ENCODE measurements around the gene BSCL2. TPM values are rescaled to one million over a fixed set of nuclear protein-coding genes. Genes with fewer than 3 reads are reported as not detected.

Gene BSCL2
- total RNA-seq, 2 donors from 2014 or later = 20.8 to 20.9 TPM

GRCh38 chr11:62727872-62728170 lies 20.6 kb upstream of the BSCL2 start:
- Mint-ChIP-seq H3K36me3 (ENCODE audit: low read depth) (peaks cover 7% of the 10 kb centered on the region), H3K27ac (peak overlapping the region; percentile 98), H3K27me3 (no peaks in the 10 kb centered on the region), H3K4me3 (peak overlapping the region; percentile 96), H3K4me1 (peaks cover 35% of the 10 kb centered on the region)
- no peaks in the 10 kb centered on the region for H3K9me3 ChIP-seq (ENCODE audit: control insufficient read depth, low read length, poor library complexity, severe bottlenecking)
- DNase-seq = peak; percentile 60 to 77 (median 70)
- ATAC-seq = peak; percentile 67

GRCh38 chr11:62727165-62727871 lies 20.1 kb upstream of the BSCL2 start, which contains the start of gene HNRNPUL2:
HNRNPUL2 (minus strand) TSS chr11:62727457; CDS start chr11:62727156, 301 bp downstream.
- Mint-ChIP-seq H3K4me3 (peak within 1 kb of the TSS; percentile 96), H3K36me3 (ENCODE audit: low read depth) (peaks cover 7% of the 10 kb centered on the region), H3K4me1 (peaks cover 35% of the 10 kb centered on the region), H3K27ac (peak within 1 kb of the TSS; percentile 98), H3K27me3 (no peaks in the 10 kb centered on the region)
- H3K9me3 ChIP-seq (ENCODE audit: control insufficient read depth, low read length, poor library complexity, severe bottlenecking) = no peaks in the 10 kb centered on the region
- peak; percentile 84 for ATAC-seq
- DNase-seq = peak; percentile 98 to 99 (median 99)

- Mint-ChIP-seq H3K27ac (peak overlapping the region; percentile 98), H3K36me3 (ENCODE audit: low read depth) (peaks cover 7% of the 10 kb centered on the region), H3K27me3 (no peaks in the 10 kb centered on the region), H3K4me1 (peaks cover 35% of the 10 kb centered on the region), H3K4me3 (peak overlapping the region; percentile 96)
- H3K9me3 ChIP-seq (ENCODE audit: control insufficient read depth, low read length, poor library complexity, severe bottlenecking) = no peaks in the 10 kb centered on the region
- ATAC-seq = peak; percentile 1
- no peak for DNase-seq
These were observed 19.6 kb upstream of the BSCL2 start for GRCh38 chr11:62726915-62727164.

- peak overlapping the region; percentile 98 for H3K27ac Mint-ChIP-seq
- H3K27me3 Mint-ChIP-seq = no peaks in the 10 kb centered on the region
- no peaks in the 10 kb centered on the region for H3K9me3 ChIP-seq (ENCODE audit: control insufficient read depth, low read length, poor library complexity, severe bottlenecking)
- DNase-seq (no peak), ATAC-seq (no peak)
- peaks cover 7% of the 10 kb centered on the region for H3K36me3 Mint-ChIP-seq (ENCODE audit: low read depth)
- peak overlapping the region; percentile 96 for H3K4me3 Mint-ChIP-seq
- H3K4me1 Mint-ChIP-seq = peaks cover 35% of the 10 kb centered on the region
These were observed 19.1 kb upstream of the BSCL2 start for GRCh38 chr11:62726156-62726914.

GRCh38 chr11:62725646-62726045 lies 18.4 kb upstream of the BSCL2 start:
- H3K4me3 Mint-ChIP-seq = peak overlapping the region; percentile 96
- no peaks in the 10 kb centered on the region for H3K27me3 Mint-ChIP-seq

GRCh38 chr11:62724171-62724570 lies 16.9 kb upstream of the BSCL2 start:
- Mint-ChIP-seq H3K4me1 (peaks cover 32% of the 10 kb centered on the region), H3K27me3 (no peaks in the 10 kb centered on the region), H3K36me3 (ENCODE audit: low read depth) (peaks cover 9% of the 10 kb centered on the region), H3K4me3 (peak overlapping the region; percentile 96), H3K27ac (peak overlapping the region; percentile 98)
- DNase-seq = no peak
- ATAC-seq = no peak
- H3K9me3 ChIP-seq (ENCODE audit: control insufficient read depth, low read length, poor library complexity, severe bottlenecking) = no peaks in the 10 kb centered on the region

More at GRCh38 chr11:62725646-62726045, 18.4 kb upstream of the BSCL2 start:
- Mint-ChIP-seq H3K4me1 (peaks cover 33% of the 10 kb centered on the region), H3K36me3 (ENCODE audit: low read depth) (peaks cover 7% of the 10 kb centered on the region), H3K27ac (peak overlapping the region; percentile 98)
- H3K9me3 ChIP-seq (ENCODE audit: control insufficient read depth, low read length, poor library complexity, severe bottlenecking) = no peaks in the 10 kb centered on the region
- DNase-seq = no peak
- no peak for ATAC-seq

GRCh38 chr11:62721994-62722393 lies 14.8 kb upstream of the BSCL2 start:
- peaks cover 32% of the 10 kb centered on the region for H3K4me1 Mint-ChIP-seq
- no peak overlapping the region for H3K4me3 Mint-ChIP-seq
- H3K27ac Mint-ChIP-seq = peak overlapping the region; percentile 98
- DNase-seq = no peak
- peaks cover 6% of the 10 kb centered on the region for H3K36me3 Mint-ChIP-seq (ENCODE audit: low read depth)
- H3K9me3 ChIP-seq (ENCODE audit: control insufficient read depth, low read length, poor library complexity, severe bottlenecking) = no peaks in the 10 kb centered on the region
- H3K27me3 Mint-ChIP-seq = no peaks in the 10 kb centered on the region
- ATAC-seq = no peak

- no peaks in the 10 kb centered on the region for H3K9me3 ChIP-seq (ENCODE audit: control insufficient read depth, low read length, poor library complexity, severe bottlenecking)
- Mint-ChIP-seq H3K27me3 (no peaks in the 10 kb centered on the region), H3K4me3 (no peak overlapping the region), H3K36me3 (ENCODE audit: low read depth) (peaks cover 6% of the 10 kb centered on the region), H3K4me1 (peaks cover 28% of the 10 kb centered on the region), H3K27ac (peak overlapping the region; percentile 39)
- no peak for ATAC-seq
- no peak for DNase-seq
These were observed 12.2 kb upstream of the BSCL2 start for GRCh38 chr11:62719302-62719978.

- H3K36me3 Mint-ChIP-seq (ENCODE audit: low read depth) = peaks cover 3% of the 10 kb centered on the region
- H3K27ac Mint-ChIP-seq = peak overlapping the region; percentile 62
- no peak for DNase-seq
- H3K9me3 ChIP-seq (ENCODE audit: control insufficient read depth, low read length, poor library complexity, severe bottlenecking) = no peaks in the 10 kb centered on the region
- H3K4me3 Mint-ChIP-seq = no peak overlapping the region
- no peaks in the 10 kb centered on the region for H3K27me3 Mint-ChIP-seq
- H3K4me1 Mint-ChIP-seq = peaks cover 32% of the 10 kb centered on the region
- ATAC-seq = no peak
These were observed 9.6 kb upstream of the BSCL2 start for GRCh38 chr11:62716816-62717215.

GRCh38 chr11:62716206-62716605 lies 9.0 kb upstream of the BSCL2 start:
- Mint-ChIP-seq H3K36me3 (ENCODE audit: low read depth) (peaks cover 3% of the 10 kb centered on the region), H3K4me1 (peaks cover 32% of the 10 kb centered on the region), H3K27me3 (no peaks in the 10 kb centered on the region), H3K4me3 (no peak overlapping the region), H3K27ac (peak overlapping the region; percentile 62)
- ATAC-seq (no peak), DNase-seq (no peak)
- no peaks in the 10 kb centered on the region for H3K9me3 ChIP-seq (ENCODE audit: control insufficient read depth, low read length, poor library complexity, severe bottlenecking)

GRCh38 chr11:62715150-62716130 lies 8.2 kb upstream of the BSCL2 start:
- no peak for DNase-seq
- no peaks in the 10 kb centered on the region for H3K9me3 ChIP-seq (ENCODE audit: control insufficient read depth, low read length, poor library complexity, severe bottlenecking)
- no peaks in the 10 kb centered on the region for H3K27me3 Mint-ChIP-seq
- no peak for ATAC-seq
- peaks cover 3% of the 10 kb centered on the region for H3K36me3 Mint-ChIP-seq (ENCODE audit: low read depth)
- no peak overlapping the region for H3K4me3 Mint-ChIP-seq
- H3K27ac Mint-ChIP-seq = peak overlapping the region; percentile 91
- H3K4me1 Mint-ChIP-seq = peaks cover 32% of the 10 kb centered on the region

GRCh38 chr11:62713343-62713742 lies 6.1 kb upstream of the BSCL2 start:
- no peak for ATAC-seq
- no peak for DNase-seq
- Mint-ChIP-seq H3K4me3 (no peak overlapping the region), H3K27me3 (no peaks in the 10 kb centered on the region), H3K4me1 (peaks cover 39% of the 10 kb centered on the region), H3K36me3 (ENCODE audit: low read depth) (no peaks in the 10 kb centered on the region), H3K27ac (peak overlapping the region; percentile 91)
- no peaks in the 10 kb centered on the region for H3K9me3 ChIP-seq (ENCODE audit: control insufficient read depth, low read length, poor library complexity, severe bottlenecking)
